Ovary (tissue), 9 donors: ENCODE results near the gene LRP1B. TPM values are rescaled to one million over a fixed set of nuclear protein-coding genes. Genes with fewer than 3 reads are reported as not detected.

Experiments
- DNase-seq, 5 donors: peaks; one replicate each; pipeline ENCODE4 v3.0.0-alpha.2; 2019 to 2020
- H3K27ac ChIP-seq, 2 donors: fragments of 200-600 bp; one replicate each; pipeline versions ENCODE4 v1.5.1 to v1.8.0; 2019 to 2022
- H3K27me3 ChIP-seq: fragments of 200-600 bp; one replicate; pipeline ENCODE4 v1.8.0; 2022
- H3K36me3 ChIP-seq: fragments of 200-600 bp; sonication (generic); one replicate; pipeline ENCODE4 v1.5.1; 2019
- H3K4me1 ChIP-seq: one replicate; pipeline ENCODE4 v1.8.1; 2013; ENCODE audit warnings: mild to moderate bottlenecking, moderate library complexity; ENCODE audit not compliant: insufficient read depth
- H3K4me3 ChIP-seq: fragments of 200-600 bp; sonication (generic); one replicate; pipeline ENCODE4 v1.5.1; 2017
- H3K9me3 ChIP-seq, 2 donors: fragments of 200-600 bp in 1 of 2; sonication (generic) in 1 of 2; one replicate each; pipeline versions ENCODE4 v1.5.1 to v1.8.1; 2013 to 2019; ENCODE audit warnings: mild to moderate bottlenecking in 1 of 2, moderate library complexity in 1 of 2
- CTCF ChIP-seq, 3 donors: fragments of 450-650 bp in 2 of 3; fragments of 200-600 bp in 1 of 3; IDR thresholded peaks; one replicate each; pipeline versions ENCODE4 v1.5.1 to v1.8.0; 2016 to 2022; ENCODE audit warnings: antibody characterized with exemption in 3 of 3, mild to moderate bottlenecking in 1 of 3
- EP300 ChIP-seq: sonication (generic); formaldehyde crosslinking; IDR thresholded peaks from one replicate; pipeline ENCODE4 v1.6.1; 2017; ENCODE audit warnings: antibody characterized with exemption
- POLR2A ChIP-seq: fragments of 450-650 bp; IDR thresholded peaks from one replicate; pipeline ENCODE4 v1.6.1; 2017; ENCODE audit warnings: antibody characterized with exemption, mild to moderate bottlenecking, moderate library complexity
- WGBS, 3 donors: extraction: QIAGEN DNeasy Blood & Tissue Kit in 1 of 3; methylation state at CpG; one replicate each; pipeline versions ENCODE4 v1.1.5 to v1.1.7; 2013 to 2017; 5-methylcytosine and 5-hydroxymethylcytosine counted together
- intact Hi-C, 4 donors: fragments of 100-400 bp; cut with DNase I; formaldehyde crosslinking; loops; one replicate each; pipeline versions ENCODE4 v1.11.0 to v1.15.1; 2022 to 2023
- polyA plus RNA-seq, 2 donors: library from polyadenylated mRNA; stranded (reverse); fragments of 200-250 nt in 1 of 2; fragments of 350-450 nt in 1 of 2; fragmentation: Illumina TruSeq in 1 of 2; extraction: RNeasy Lipid Tissue Mini Kit (QIAGEN cat#74804) in 1 of 2; gene quantifications; one replicate each; pipeline ENCODE4 v1.2.3, GENCODE V29; 2013 to 2014
- total RNA-seq, 7 donors: library from RNA; depleted of rRNA in 2 of 7; stranded (reverse); fragments of >200 nt in 2 of 7; fragmentation: NEBNext Ultra II Directional in 3 of 7; extraction: Animal tissue kit (Norgen Biotek cat#: 25700) in 3 of 7; gene quantifications; one replicate each; pipeline versions ENCODE4 v1.1.0 to v1.2.4, GENCODE V29; 2016 to 2023
- donor health status: DM: no; HTN: no; CAD: no; lungs with moderate emphysema.
- donor health status: DM: no; HTN: no; CAD: no.
- donor health status: Bipolar disorder and iron deficiency.
- donor health status: DM: yes; HTN: yes; CAD: no.
- donor health status: DM: no; HTN: no; CAD: no.
- donor health status: DM: yes; HTN: yes; CAD: no.

Gene LRP1B
- total and polyA plus RNA-seq, 9 donors = 0.08 to 2.6 (median 0.37) TPM

- H3K9me3 ChIP-seq = no peaks in the 10 kb centered on the region
- no peaks in the 10 kb centered on the region for H3K4me1 ChIP-seq
- H3K4me3 ChIP-seq = no peak overlapping the region
- intact Hi-C loops = no loop called here
- H3K36me3 ChIP-seq = no peaks in the 10 kb centered on the region
- no peaks in the 10 kb centered on the region for H3K27me3 ChIP-seq
- DNase-seq = no peak
- H3K27ac ChIP-seq = no peak overlapping the region
- no peak for TF ChIP-seq CTCF (IDR thresholded peaks at IDR 0.05)
- no peak for TF ChIP-seq EP300
- TF ChIP-seq POLR2A = no peak
Observed at GRCh38 chr2:141439524-141439923, 691.3 kb downstream of the LRP1B start.

- H3K36me3 ChIP-seq = no peaks in the 10 kb centered on the region
- no peaks in the 10 kb centered on the region for H3K27me3 ChIP-seq
- H3K9me3 ChIP-seq = no peaks in the 10 kb centered on the region
- TF ChIP-seq CTCF (IDR thresholded peaks at IDR 0.05) (no peak), EP300 (no peak), POLR2A (no peak)
- 83 to 90% (median 87%) methylated on average over 1 of the region's 1 CpG for WGBS, 3 donors
- no peak overlapping the region for H3K4me3 ChIP-seq
- no peak overlapping the region for H3K27ac ChIP-seq
- no peaks in the 10 kb centered on the region for H3K4me1 ChIP-seq
- no peak for DNase-seq
- intact Hi-C loops = no loop called here
Observed at GRCh38 chr2:141438536-141438935, 692.3 kb downstream of the LRP1B start.

- H3K9me3 ChIP-seq = no peaks in the 10 kb centered on the region
- H3K27ac ChIP-seq = no peak overlapping the region
- H3K27me3 ChIP-seq = no peaks in the 10 kb centered on the region
- intact Hi-C loops = no loop called here
- no peaks in the 10 kb centered on the region for H3K36me3 ChIP-seq
- H3K4me3 ChIP-seq = no peak overlapping the region
- no peaks in the 10 kb centered on the region for H3K4me1 ChIP-seq
- DNase-seq = no peak
- WGBS, 3 donors = 84 to 93% (median 87%) methylated on average over 1 of the region's 1 CpG
- no peak for TF ChIP-seq CTCF (IDR thresholded peaks at IDR 0.05)
- no peak for TF ChIP-seq EP300
- TF ChIP-seq POLR2A = no peak
Observed at GRCh38 chr2:141437521-141437920, 693.3 kb downstream of the LRP1B start.

GRCh38 chr2:141423124-141423523 lies 707.7 kb downstream of the LRP1B start:
- Histone ChIP-seq H3K36me3 (no peaks in the 10 kb centered on the region), H3K27me3 (no peaks in the 10 kb centered on the region), H3K4me1 (no peaks in the 10 kb centered on the region), H3K9me3 (no peaks in the 10 kb centered on the region), H3K4me3 (no peak overlapping the region), H3K27ac (no peak overlapping the region)
- intact Hi-C loops = no loop called here
- no peak for DNase-seq
- no peak for TF ChIP-seq EP300
- no peak for TF ChIP-seq CTCF (IDR thresholded peaks at IDR 0.05)
- TF ChIP-seq POLR2A = no peak
